BJ (cell line): ENCODE results near the gene RB1. TPM values are rescaled to one million over a fixed set of nuclear protein-coding genes. Genes with fewer than 3 reads are reported as not detected.

ENCODE experiments used
- CTCF ChIA-PET: fragments of 350-600 bp; formaldehyde crosslinking; extraction: SDS; loops from one replicate; lab custom pipeline; 2021; ENCODE audit warnings: antibody characterized with exemption, inconsistent platforms; lab: Yijun Ruan, JAX
- POLR2A ChIA-PET: fragments of 300-600 bp; sonication (Branson Sonifier 250); formaldehyde crosslinking; extraction: SDS; loops from one replicate; lab custom pipeline; 2021; ENCODE audit warnings: antibody characterized with exemption; lab: Charles Lee
- DNase-seq: peaks from one replicate; pipeline ENCODE4 v3.0.0-alpha.2; 2011; ENCODE audit warnings: low read depth
- H3K27me3 ChIP-seq: 2 replicates; pipeline ENCODE4 v1.6.0; 2011; ENCODE audit warnings: low read length; ENCODE audit not compliant: control insufficient read depth, insufficient read depth
- H3K36me3 ChIP-seq: 2 replicates; pipeline ENCODE4 v1.5.1; 2011; ENCODE audit warnings: low read length; ENCODE audit not compliant: control insufficient read depth, insufficient read depth
- H3K4me3 ChIP-seq: 2 replicates; pipeline ENCODE4 v1.5.1; 2011; ENCODE audit warnings: low read depth, mild to moderate bottlenecking, control low read depth, low read length
- CTCF ChIP-seq: IDR thresholded peaks from 2 replicates; pipeline ENCODE4 v1.5.1; 2011; ENCODE audit warnings: low read depth, mild to moderate bottlenecking, control low read depth, inconsistent platforms, low read length, moderate library complexity; ENCODE audit not compliant: insufficient read depth
- polyA plus RNA-seq: library from polyadenylated mRNA; depleted of rRNA; stranded (reverse); fragments of >200 nt; gene quantifications from 2 replicates; pipeline ENCODE4 v1.2.3, GENCODE V29; 2011; rRNA removed
- small RNA-seq: library from RNA; depleted of rRNA; stranded (forward); fragments of <200 nt; gene quantifications from one replicate; pipeline ENCODE3, GENCODE V24; 2012; ENCODE audit warnings: low replicate concordance, low read depth; ENCODE audit not compliant: insufficient read length

RB1 gene
- polyA plus RNA-seq, 1 experiment = 11.2 TPM

- ChIA-PET CTCF (interaction anchor here (1.4 kb wide), 1 partner anchor 28 kb away, joined by 3 read pairs; no protein-coding TSS in a partner anchor), POLR2A (no interaction called here)
- H3K27me3 ChIP-seq = no peaks in the 10 kb centered on the region
- TF ChIP-seq CTCF = no peak
- DNase-seq = no peak
- H3K4me3 ChIP-seq = no peak overlapping the region
- H3K36me3 ChIP-seq = no peaks in the 10 kb centered on the region
Observed at GRCh38 chr13:48528720-48529119, 225.2 kb downstream of the RB1 start.

- Histone ChIP-seq H3K36me3 (no peaks in the 10 kb centered on the region), H3K27me3 (no peaks in the 10 kb centered on the region), H3K4me3 (no peak overlapping the region)
- no peak for DNase-seq
- POLR2A ChIA-PET = no interaction called here
- CTCF ChIA-PET = no interaction called here
- no peak for TF ChIP-seq CTCF
Observed at GRCh38 chr13:48530833-48531232, 227.3 kb downstream of the RB1 start.

Small RNA genes within 50 kb of the gene (small RNA-seq; reads per million reads assigned to genes)
- gene RF00017 = not detected

Other genes starting within 250 kb of the RB1 start
- gene MED4, start 208.6 kb upstream of the RB1 start, polyA plus RNA-seq = 30.1 and 41.3 TPM in 2 replicates
- 173 and 299 TPM in 2 replicates for gene ITM2B, start 70.5 kb upstream of the RB1 start, polyA plus RNA-seq
- 4.4 and 12.7 TPM in 2 replicates for gene LPAR6, start 109.4 kb downstream of the RB1 start, polyA plus RNA-seq
- 9.5 and 12.7 TPM in 2 replicates for gene RCBTB2, start 229.3 kb downstream of the RB1 start, polyA plus RNA-seq